GM10248 (cell line): Measurements from ENCODE around the gene SLC25A24.

Experiments
- CTCF ChIA-PET: fragments of 300-600 bp; sonication (Branson Sonifier 250); formaldehyde crosslinking; extraction: SDS; loops from one replicate; lab custom pipeline; 2021; ENCODE audit warnings: antibody characterized with exemption; lab: Yijun Ruan, JAX
- POLR2A ChIA-PET: fragments of 350-650 bp; sonication (Branson Sonifier 250); formaldehyde crosslinking; extraction: SDS; loops from one replicate; lab custom pipeline; 2020; ENCODE audit warnings: antibody characterized with exemption; lab: Yijun Ruan, JAX
- DNase-seq: peaks from one replicate; pipeline ENCODE4 v3.0.0; 2012; ENCODE audit errors: extremely low spot score
- CTCF ChIP-seq: IDR thresholded peaks from 2 replicates; pipeline ENCODE4 v1.5.1; 2012; ENCODE audit warnings: mild to moderate bottlenecking, low read depth; ENCODE audit errors: extremely low read depth, missing control alignments, control extremely low read depth

Gene SLC25A24

DNA sequence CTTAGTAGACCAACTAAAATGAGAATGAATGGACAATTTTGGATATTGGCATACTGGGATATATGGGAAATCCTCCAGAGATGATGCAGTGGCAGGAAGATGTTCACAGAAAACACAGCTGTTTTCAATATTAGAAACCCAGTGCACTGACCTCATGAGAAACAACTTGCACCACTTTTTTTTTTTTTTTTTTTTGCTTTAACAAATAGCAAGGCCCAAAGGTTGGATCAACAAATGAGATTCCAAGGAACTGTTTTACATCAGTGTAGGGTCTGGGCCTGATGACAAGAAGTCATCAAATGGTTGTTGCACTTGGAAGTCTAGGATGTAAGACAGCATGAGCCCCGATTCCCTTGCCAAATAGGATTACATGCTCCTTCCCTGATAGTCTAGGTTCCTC, 110.7 kb downstream of the SLC25A24 start:
- TF ChIP-seq CTCF: no peak
- DNase-seq: no peak
- ChIA-PET POLR2A (no interaction called here), CTCF (interaction anchor here (1.3 to 1.6 kb wide), 2 partner anchors 9 to 35 kb away, joined by 3 read pairs; no protein-coding TSS in a partner anchor)

DNA sequence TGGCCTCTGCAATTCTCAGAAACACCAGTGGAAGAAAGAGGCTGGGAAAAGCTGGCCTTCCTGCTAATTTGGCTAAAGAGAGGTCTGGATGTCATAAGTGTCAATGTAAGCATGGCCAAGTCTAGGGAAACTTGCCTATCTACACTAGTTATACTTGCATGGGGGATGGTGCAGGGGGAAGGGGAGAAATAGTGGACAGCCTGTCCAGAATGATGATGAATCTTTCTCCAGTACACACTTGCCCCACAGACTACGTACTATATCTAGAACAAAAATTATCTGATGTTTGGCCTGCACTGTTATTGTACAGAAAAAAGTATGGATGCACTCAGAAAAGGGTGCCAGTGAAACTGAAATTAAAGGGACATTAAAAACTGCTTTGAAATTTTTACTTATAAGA, 114.5 kb downstream of the SLC25A24 start:
- ChIA-PET CTCF (no interaction called here), POLR2A (no interaction called here)

DNA sequence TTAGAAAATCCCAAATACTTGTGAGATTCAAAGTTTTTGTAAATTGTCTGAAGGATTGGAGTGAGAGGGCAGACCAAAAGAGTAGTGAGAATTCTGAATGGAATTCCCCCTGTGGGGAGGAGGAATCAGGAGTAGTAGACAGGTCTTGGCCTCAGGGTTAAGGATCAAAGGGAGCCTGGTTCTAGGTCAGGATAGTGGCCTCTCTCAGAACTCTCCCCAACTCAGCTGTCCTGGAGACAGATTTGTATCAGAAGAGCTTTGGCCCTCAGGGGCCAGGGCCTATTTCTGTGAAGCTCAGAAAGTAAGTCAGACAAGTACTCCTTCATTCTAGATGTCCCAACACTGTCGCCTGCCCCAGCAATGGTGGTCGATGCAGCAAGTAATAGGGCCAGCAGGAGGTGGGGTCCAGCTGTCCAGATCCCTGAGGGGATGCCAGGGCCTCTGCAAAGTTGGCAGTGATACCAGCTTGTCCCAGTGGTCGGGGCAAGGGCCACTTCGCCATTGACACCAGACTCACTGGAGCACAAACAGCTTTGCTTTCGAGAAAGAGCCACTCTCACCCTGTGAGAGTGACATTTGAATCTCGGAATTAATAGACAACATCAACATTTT, 115.2 kb downstream of the SLC25A24 start:
- no peak for TF ChIP-seq CTCF
- ChIA-PET CTCF (interaction anchor here (0.7 to 2.0 kb wide), 2 partner anchors 9 to 40 kb away, joined by 3 to 7 read pairs; no protein-coding TSS in a partner anchor), POLR2A (no interaction called here)
- DNase-seq: no peak

More for the DNA sequence above, 114.5 kb downstream of the SLC25A24 start:
- TF ChIP-seq CTCF: no peak
- DNase-seq: no peak
